ENCODE measurements around the gene PRR29. TPM values are rescaled to one million over a fixed set of nuclear protein-coding genes. Genes with fewer than 3 reads are reported as not detected.

The PRR29 gene
- total RNA-seq, 1 donor from 2014 or later = 1.5 TPM

DNA sequence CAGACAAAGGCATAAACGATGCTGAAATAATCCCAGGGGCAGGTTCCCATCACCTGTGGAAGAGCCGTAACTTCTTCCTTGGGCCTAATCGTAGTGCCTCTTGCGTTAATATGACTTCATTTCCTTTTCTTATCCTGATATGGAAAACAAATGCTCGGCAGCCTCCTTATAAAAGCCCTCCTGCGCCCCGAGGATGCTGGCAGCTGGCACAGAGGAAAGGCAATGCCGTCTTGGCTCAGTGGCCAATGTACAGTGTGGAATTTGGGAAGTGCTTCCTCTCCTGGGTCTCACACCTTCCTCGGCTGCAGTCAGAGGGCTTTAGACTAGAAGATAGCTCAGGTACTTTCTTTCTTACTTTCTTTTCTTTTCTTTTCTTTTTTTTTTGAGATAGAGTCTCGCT is 28.9 kb upstream of the PRR29 start:
- intact Hi-C loops (cut with DNase I) = no loop called here
- Histone ChIP-seq H3K4me1 (no peaks in the 10 kb centered on the region), H3K36me3 (no peaks in the 10 kb centered on the region), H3K9me3 (no peaks in the 10 kb centered on the region), H3K4me3 (no peak overlapping the region), H3K27ac (no peak overlapping the region), H3K27me3 (no peaks in the 10 kb centered on the region)
- no peak for TF ChIP-seq CTCF (IDR thresholded peaks at IDR 0.05)
- no peak for DNase-seq (ENCODE audit: low spot score in 2 of 2)

DNA sequence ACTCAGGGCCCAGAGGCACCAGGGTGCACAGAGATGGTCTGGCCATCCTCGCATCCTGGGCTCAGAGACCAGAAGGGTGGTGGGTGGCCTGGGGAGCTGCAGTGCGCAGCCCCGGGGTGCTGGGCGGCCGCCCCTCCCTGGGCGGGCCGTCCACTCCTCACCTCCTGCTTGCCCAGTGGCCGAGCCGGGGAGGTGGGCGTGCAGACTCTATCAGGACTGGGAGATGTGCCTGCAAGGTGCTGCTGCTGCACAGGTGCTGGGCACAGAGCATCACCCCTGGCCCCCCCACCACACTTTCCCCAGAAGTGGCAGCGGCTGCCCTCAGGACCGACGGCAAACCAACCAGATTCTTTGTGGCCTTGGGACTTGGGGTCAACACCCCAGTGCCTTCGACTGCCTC is 25.4 kb upstream of the PRR29 start, which contains the start of gene SCN4A:
TSS of gene SCN4A (minus strand) at position 123 of the 400 bp plus-strand sequence. CDS start at position 46, 77 bp downstream.
- no peak within 1 kb of the TSS for H3K4me3 ChIP-seq
- intact Hi-C loops (cut with DNase I) = no loop called here
- TF ChIP-seq CTCF (IDR thresholded peaks at IDR 0.05) = no peak
- no peaks in the 10 kb centered on the region for H3K9me3 ChIP-seq
- no peak for DNase-seq (ENCODE audit: low spot score in 2 of 2)
- no peak within 1 kb of the TSS for H3K27ac ChIP-seq
- no peaks in the 10 kb centered on the region for H3K27me3 ChIP-seq
- no peaks in the 10 kb centered on the region for H3K4me1 ChIP-seq
- H3K36me3 ChIP-seq = no peaks in the 10 kb centered on the region

GRCh38 chr17:63973247-63973646 is 24.9 kb upstream of the PRR29 start:
- Histone ChIP-seq H3K4me1 (no peaks in the 10 kb centered on the region), H3K4me3 (no peak overlapping the region), H3K27ac (no peak overlapping the region), H3K27me3 (no peaks in the 10 kb centered on the region), H3K36me3 (no peaks in the 10 kb centered on the region), H3K9me3 (no peaks in the 10 kb centered on the region)
- intact Hi-C loops (cut with DNase I) = no loop called here
- TF ChIP-seq CTCF (IDR thresholded peaks at IDR 0.05) = no peak
- DNase-seq (ENCODE audit: low spot score in 2 of 2) = no peak

- intact Hi-C loops (cut with DNase I) = no loop called here
- Histone ChIP-seq H3K4me3 (no peak overlapping the region), H3K4me1 (no peaks in the 10 kb centered on the region), H3K9me3 (no peaks in the 10 kb centered on the region), H3K27ac (no peak overlapping the region), H3K36me3 (no peaks in the 10 kb centered on the region), H3K27me3 (no peaks in the 10 kb centered on the region)
- TF ChIP-seq CTCF (IDR thresholded peaks at IDR 0.05) = no peak
- DNase-seq (ENCODE audit: low spot score in 2 of 2) = no peak
Measured at GRCh38 chr17:63973930-63974593, 24.1 kb upstream of the PRR29 start.

GRCh38 chr17:63974594-63975192 is 23.5 kb upstream of the PRR29 start:
- H3K4me3 ChIP-seq = no peak overlapping the region
- no peak for DNase-seq (ENCODE audit: low spot score in 2 of 2)
- intact Hi-C loops (cut with DNase I) = no loop called here
- H3K4me1 ChIP-seq = no peaks in the 10 kb centered on the region
- no peaks in the 10 kb centered on the region for H3K27me3 ChIP-seq
- no peak for TF ChIP-seq CTCF (IDR thresholded peaks at IDR 0.05)
- no peaks in the 10 kb centered on the region for H3K9me3 ChIP-seq
- H3K27ac ChIP-seq = no peak overlapping the region
- no peaks in the 10 kb centered on the region for H3K36me3 ChIP-seq

Measured in ascending aorta (tissue), 2 donors.